GM23338 (cell line): Measurements from ENCODE around the gene ERCC5.

Experiments used
- CREB1 ChIP-seq: fragments of 250-450 bp; sonication (Bioruptor Pico); IDR thresholded peaks from 2 replicates; pipeline ENCODE4 v1.5.0; 2020; ENCODE audit warnings: low read depth, mild to moderate bottlenecking, moderate library complexity
- CTCF ChIP-seq, 2 experiments: fragments of 200-600 bp in 1 of 2; sonication (generic) in 1 of 2; conservative IDR thresholded peaks; 2 replicates each; pipeline versions ENCODE4 v1.5.1 to v1.6.1; 2016 to 2017; ENCODE audit warnings: antibody characterized with exemption in 2 of 2, low read depth in 2 of 2, mild to moderate bottlenecking in 2 of 2, moderate library complexity in 1 of 2
- ETS1 ChIP-seq: IDR thresholded peaks from 2 replicates; pipeline ENCODE4 v1.6.1; 2016; ENCODE audit warnings: antibody characterized with exemption
- EZH2 ChIP-seq: fragments of 200-600 bp; sonication (generic); IDR thresholded peaks from one replicate; pipeline ENCODE4 v1.8.0; 2017; ENCODE audit warnings: antibody characterized with exemption, mild to moderate bottlenecking, low read depth; ENCODE audit not compliant: unreplicated experiment
- EZH2phosphoT487 ChIP-seq: fragments of 200-600 bp; sonication (generic); IDR thresholded peaks from one replicate; pipeline ENCODE4 v1.8.1; 2018; ENCODE audit warnings: antibody characterized with exemption; ENCODE audit not compliant: unreplicated experiment
- JUNB ChIP-seq: IDR thresholded peaks from one replicate; pipeline ENCODE4 v1.6.1; 2016; ENCODE audit warnings: antibody characterized with exemption; ENCODE audit not compliant: unreplicated experiment
- NANOG ChIP-seq: IDR thresholded peaks from 2 replicates; pipeline ENCODE4 v1.6.1; 2016; ENCODE audit warnings: antibody characterized with exemption, borderline replicate concordance
- POLR2AphosphoS5 ChIP-seq: IDR thresholded peaks from 2 replicates; pipeline ENCODE4 v1.6.1; 2016; ENCODE audit warnings: antibody characterized with exemption, low read depth
- REST ChIP-seq: IDR thresholded peaks from one replicate; pipeline ENCODE4 v1.6.1; 2018; ENCODE audit warnings: antibody characterized with exemption; ENCODE audit not compliant: unreplicated experiment
- STAT1 ChIP-seq: IDR thresholded peaks from one replicate; pipeline ENCODE4 v1.6.1; 2016; ENCODE audit warnings: antibody characterized with exemption; ENCODE audit not compliant: unreplicated experiment
- ZNF114 ChIP-seq: fragments of 250-450 bp; sonication (Bioruptor Pico); IDR thresholded peaks from 2 replicates; pipeline ENCODE4 v1.5.0; 2020; ENCODE audit warnings: mild to moderate bottlenecking, moderate library complexity
- ZNF331 ChIP-seq: fragments of 250-450 bp; sonication (Bioruptor Pico); IDR thresholded peaks from 2 replicates; pipeline ENCODE4 v1.5.0; 2020; ENCODE audit warnings: low read depth, mild to moderate bottlenecking, moderate library complexity
- ZNF462 ChIP-seq: fragments of 250-450 bp; sonication (Bioruptor Pico); IDR thresholded peaks from 2 replicates; pipeline ENCODE4 v1.5.0; 2020; ENCODE audit warnings: mild to moderate bottlenecking, moderate library complexity

- TF ChIP-seq POLR2AphosphoS5 (no peak), CTCF (conservative IDR thresholded peaks at IDR 0.05; ENCODE audit: low read depth in 2 of 2) (no peak), EZH2phosphoT487 (no peak), EZH2 (no peak), REST (no peak), CREB1 (CRISPR knock-in tag) (no peak), JUNB (no peak), STAT1 (no peak), NANOG (no peak), ZNF331 (no peak), ZNF462 (CRISPR knock-in tag) (no peak), ETS1 (no peak), ZNF114 (CRISPR knock-in tag) (no peak)
These were observed 61.4 kb downstream of the ERCC5 start for GRCh38 chr13:102907016-102907756.
